HepG2 (cell line): Measurements from ENCODE around the gene JUND. TPM values are rescaled to one million over a fixed set of nuclear protein-coding genes. Genes with fewer than 3 reads are reported as not detected.
A peak's percentile ranks its signal among the peaks of the same experiment; 100 is the strongest.

Source experiments
- CEBPB ChIP-seq: IDR thresholded peaks from 2 replicates; pipeline ENCODE4 v1.6.1; 2011; ENCODE audit warnings: low read depth, low read length, improper control_type of control experiment, borderline replicate concordance
- CREB1 ChIP-seq, 2 experiments: fragments of 450-650 bp in 1 of 2; IDR thresholded peaks; 2 replicates each; pipeline ENCODE4 v1.6.1; 2016 to 2017; ENCODE audit warnings: control low read depth in 1 of 2, mild to moderate bottlenecking in 1 of 2, missing compliant biosample characterization in 1 of 2, missing genetic modification characterization in 1 of 2
- DMTF1 ChIP-seq: sonication (generic); formaldehyde crosslinking; IDR thresholded peaks from 2 replicates; pipeline ENCODE4 v1.4.0; 2020; ENCODE audit warnings: mild to moderate bottlenecking, missing genetic modification reagents
- FOXO1 ChIP-seq: sonication (generic); formaldehyde crosslinking; IDR thresholded peaks from 2 replicates; pipeline ENCODE4 v1.4.0; 2020; ENCODE audit warnings: missing genetic modification reagents
- KDM6A ChIP-seq: IDR thresholded peaks from 2 replicates; pipeline ENCODE4 v1.6.1; 2016; ENCODE audit warnings: low read depth
- MED13 ChIP-seq: sonication (generic); formaldehyde crosslinking; IDR thresholded peaks from 2 replicates; pipeline ENCODE4 v1.5.0; 2020; ENCODE audit warnings: missing genetic modification reagents
- MIER2 ChIP-seq: IDR thresholded peaks from 2 replicates; pipeline ENCODE4 v1.6.1; 2016; ENCODE audit warnings: missing biosample characterization, missing genetic modification reagents
- NFIC ChIP-seq: IDR thresholded peaks from 2 replicates; pipeline ENCODE4 v1.6.1; 2012; ENCODE audit warnings: mild to moderate bottlenecking, low read length, inconsistent platforms
- PHF20 ChIP-seq: sonication (generic); formaldehyde crosslinking; IDR thresholded peaks from 2 replicates; pipeline ENCODE4 v1.5.0; 2020; ENCODE audit warnings: mild to moderate bottlenecking, missing genetic modification reagents
- RAD21 ChIP-seq: fragments of 450-650 bp; formaldehyde crosslinking; IDR thresholded peaks from 2 replicates; pipeline ENCODE4 v1.5.0; 2020; ENCODE audit warnings: mild to moderate bottlenecking
- SNRNP70 ChIP-seq: fragments of 200-400 bp; formaldehyde crosslinking; IDR thresholded peaks from 2 replicates; pipeline ENCODE4 v1.6.1; 2017; ENCODE audit warnings: mild to moderate bottlenecking, low read depth, low read length, moderate library complexity
- TFDP1 ChIP-seq: IDR thresholded peaks from 2 replicates; pipeline ENCODE4 v1.6.1; 2016; ENCODE audit warnings: missing compliant biosample characterization, missing genetic modification reagents, borderline replicate concordance
- THRA ChIP-seq: sonication (generic); formaldehyde crosslinking; IDR thresholded peaks from 2 replicates; pipeline ENCODE4 v1.4.0; 2020; ENCODE audit warnings: missing genetic modification reagents, borderline replicate concordance
- TOE1 ChIP-seq: sonication (generic); formaldehyde crosslinking; IDR thresholded peaks from 2 replicates; pipeline ENCODE4 v1.4.0; 2020; ENCODE audit warnings: mild to moderate bottlenecking, missing genetic modification reagents
- TP53 ChIP-seq: sonication (generic); formaldehyde crosslinking; conservative IDR thresholded peaks from 2 replicates; pipeline ENCODE4 v1.4.0; 2020; ENCODE audit warnings: missing genetic modification reagents
- WIZ ChIP-seq: sonication (generic); formaldehyde crosslinking; IDR thresholded peaks from 2 replicates; pipeline ENCODE4 v1.5.1; 2020; ENCODE audit warnings: mild to moderate bottlenecking, missing genetic modification reagents
- ZBTB39 ChIP-seq: sonication (generic); formaldehyde crosslinking; IDR thresholded peaks from 2 replicates; pipeline ENCODE4 v1.5.0; 2020; ENCODE audit warnings: missing genetic modification reagents
- ZNF282 ChIP-seq: fragments of 450-650 bp; IDR thresholded peaks from 2 replicates; pipeline ENCODE4 v1.6.1; 2018; ENCODE audit not compliant: partially characterized antibody
- ZNF501 ChIP-seq: sonication (generic); formaldehyde crosslinking; IDR thresholded peaks from 2 replicates; pipeline ENCODE4 v1.5.1; 2020; ENCODE audit warnings: mild to moderate bottlenecking, moderate library complexity, missing genetic modification reagents
- ZNF550 ChIP-seq: sonication (generic); formaldehyde crosslinking; IDR thresholded peaks from 2 replicates; pipeline ENCODE4 v1.4.0; 2020; ENCODE audit warnings: mild to moderate bottlenecking, missing genetic modification reagents, borderline replicate concordance
- ZNF605 ChIP-seq: sonication (generic); formaldehyde crosslinking; IDR thresholded peaks from 2 replicates; pipeline ENCODE4 v1.8.0; 2022; ENCODE audit warnings: mild to moderate bottlenecking, missing genetic modification reagents
- ZNF652 ChIP-seq: IDR thresholded peaks from 2 replicates; pipeline ENCODE4 v1.6.1; 2016; ENCODE audit warnings: low read depth, borderline replicate concordance
- ZNF713 ChIP-seq: sonication (generic); formaldehyde crosslinking; IDR thresholded peaks from 2 replicates; pipeline ENCODE4 v1.4.0; 2020; ENCODE audit warnings: mild to moderate bottlenecking, missing genetic modification reagents
- polyA plus RNA-seq, 8 experiments: library from polyadenylated mRNA; depleted of rRNA in 3 of 8; stranded (reverse) in 7 of 8; unstranded in 1 of 8; fragments of >200 nt; fragmentation: Illumina TruSeq in 4 of 8; extraction: Trizol in 4 of 8; gene quantifications; 2 replicates each; pipeline versions ENCODE4 v1.2.1 to v1.2.3, GENCODE V29; 2011 to 2016; ENCODE audit warnings: low read depth in 4 of 8, missing spikeins in 1 of 8, mixed read lengths in 1 of 8; ENCODE audit not compliant: insufficient read depth in 1 of 8
- total RNA-seq, 5 experiments: library from RNA; depleted of rRNA; stranded (reverse); fragments of >200 nt; fragmentation: Illumina TruSeq; extraction: Trizol; gene quantifications; 2 replicates each; pipeline ENCODE4 v1.2.3, GENCODE V29; 2016; ENCODE audit warnings: low read depth in 1 of 5

JUND gene
- total and polyA plus RNA-seq, 2 of the 13 experiments (the other 11 are each of a cell fraction or from before 2014, with no cell fraction given), result 41.2 to 59.8 TPM

- TF ChIP-seq ZBTB39 (CRISPR knock-in tag), result no peak
- TF ChIP-seq ZNF652 (CRISPR knock-in tag), result no peak
- TF ChIP-seq MIER2 (CRISPR knock-in tag), result no peak
- TF ChIP-seq ZNF501 (CRISPR knock-in tag), result 0 out of 2 replicates have a peak, but pooled peaks have one; percentile 25
- no peak for TF ChIP-seq TP53 (CRISPR knock-in tag)
- 0 out of 2 replicates have a peak, but pooled peaks have one; percentile 20 for TF ChIP-seq KDM6A
- TF ChIP-seq CREB1 (IDR thresholded peaks at IDR 0.05), result no peak
- TF ChIP-seq CREB1 (CRISPR knock-in tag; IDR thresholded peaks at IDR 0.05), result no peak
- peak; percentile 36; the same call in 1 of the 2 replicates for TF ChIP-seq MED13 (CRISPR knock-in tag)
- TF ChIP-seq ZNF713 (CRISPR knock-in tag), result no peak
- TF ChIP-seq TOE1, result no peak
- TF ChIP-seq PHF20 (CRISPR knock-in tag), result no peak
- TF ChIP-seq CEBPB, result no peak
- peak; percentile 71 for TF ChIP-seq FOXO1
- TF ChIP-seq ZNF605, result no peak
- no peak; the same call in 1 of the 2 replicates for TF ChIP-seq RAD21 (CRISPR knock-in tag)
- peak; percentile 99 for TF ChIP-seq THRA (CRISPR knock-in tag)
- 0 out of 2 replicates have a peak, but pooled peaks have one; percentile 60 for TF ChIP-seq DMTF1 (CRISPR knock-in tag)
- no peak for TF ChIP-seq NFIC
- TF ChIP-seq WIZ, result no peak
- TF ChIP-seq ZNF282, result no peak
- no peak for TF ChIP-seq SNRNP70
- TF ChIP-seq ZNF550 (CRISPR knock-in tag), result no peak; the same call in 1 of the 2 replicates
- TF ChIP-seq TFDP1 (CRISPR knock-in tag), result peak; percentile 43; the same call in 1 of the 2 replicates
Measured at GRCh38 chr19:18317961-18318800, 36.8 kb upstream of the JUND start (continued).
